GM12878 (cell line): ENCODE data around the gene SERTAD1. TPM values are rescaled to one million over a fixed set of nuclear protein-coding genes. Genes with fewer than 3 reads are reported as not detected.

ENCODE experiments used
- ATAC-seq: fragments of 200-7000 bp; cut with Tn5 transposase; 3 replicates; pipeline ENCODE4 v1.9.1; 2020; ENCODE audit warnings: mild to moderate bottlenecking, moderate library complexity
- BruUV-seq: library from RNA; stranded (reverse); fragments of 400-500 nt; replicated peaks from 2 replicates; lab custom pipeline; 2021; lab: Mats Ljungman, UMichigan
- CTCF ChIA-PET: fragments of 300-600 bp; sonication (Branson Sonifier 250); formaldehyde crosslinking; extraction: SDS; loops from one replicate; lab custom pipeline; 2021; ENCODE audit warnings: inconsistent platforms; lab: Yijun Ruan, JAX
- POLR2A ChIA-PET: fragments of 350-600 bp; formaldehyde crosslinking; extraction: SDS; loops from one replicate; lab custom pipeline; 2021; ENCODE audit warnings: inconsistent platforms; lab: Charles Lee
- RAD21 ChIA-PET: fragments of 300-600 bp; sonication (Branson Sonifier 250); formaldehyde crosslinking; loops from one replicate; lab custom pipeline; 2023; ENCODE audit warnings: antibody characterized with exemption; ENCODE audit not compliant: unreplicated experiment; lab: Charles Lee
- SMC1A ChIA-PET: fragments of 300-600 bp; sonication (Branson Sonifier 250); formaldehyde crosslinking; loops from one replicate; lab custom pipeline; 2023; ENCODE audit not compliant: unreplicated experiment, uncharacterized antibody; lab: Charles Lee
- DNase-seq: peaks from one replicate; pipeline ENCODE4 v3.0.0-alpha.2; 2011; ENCODE audit warnings: low read depth, low spot score
- FAIRE-seq: peaks from 3 replicates; lab custom pipeline; 2011; peaks lifted over from hg19 to GRCh38; lab: Jason Lieb, UNC
- H2AFZ ChIP-seq: 2 replicates; pipeline ENCODE4 v1.6.0; 2011; ENCODE audit warnings: low read depth, low read length, control low read depth; ENCODE audit not compliant: control insufficient read depth
- H3K27ac ChIP-seq: 2 replicates; pipeline ENCODE4 v1.5.1; 2011; ENCODE audit warnings: control low read depth; ENCODE audit not compliant: control insufficient read depth, insufficient read depth
- H3K27me3 ChIP-seq, 2 experiments: replicated peaks in 1 of 2; 2 replicates each; pipeline versions ENCODE4 v1.6.0 to v1.6.1; 2011; ENCODE audit warnings: low read length in 1 of 2; ENCODE audit not compliant: control insufficient read depth in 2 of 2, insufficient read depth in 2 of 2
- H3K36me3 ChIP-seq, 2 experiments: 2 replicates each; pipeline ENCODE4 v1.5.1; 2011; ENCODE audit warnings: low read length in 1 of 2; ENCODE audit not compliant: control insufficient read depth in 2 of 2, insufficient read depth in 2 of 2
- H3K4me1 ChIP-seq: 2 replicates; pipeline ENCODE4 v1.6.1; 2011; ENCODE audit warnings: mild to moderate bottlenecking, low read length, moderate library complexity, mixed read lengths; ENCODE audit not compliant: control insufficient read depth, insufficient read depth
- H3K4me2 ChIP-seq: 2 replicates; pipeline ENCODE4 v1.6.0; 2011; ENCODE audit warnings: control low read depth; ENCODE audit not compliant: control insufficient read depth, insufficient read depth
- H3K4me3 ChIP-seq: fragments of 200-600 bp; sonication (generic); 2 replicates; pipeline ENCODE4 v1.5.1; 2016
- H3K79me2 ChIP-seq: 2 replicates; pipeline ENCODE4 v1.6.0; 2011; ENCODE audit warnings: low read length; ENCODE audit not compliant: control insufficient read depth, insufficient read depth
- H3K9ac ChIP-seq: 2 replicates; pipeline ENCODE4 v1.8.0; 2011; ENCODE audit warnings: low read length, control low read depth, mixed read lengths; ENCODE audit not compliant: control insufficient read depth, insufficient read depth
- H3K9me3 ChIP-seq: replicated peaks from 3 replicates; pipeline ENCODE4 v1.5.1; 2011; ENCODE audit warnings: mild to moderate bottlenecking, low read length; ENCODE audit not compliant: control insufficient read depth, insufficient read depth
- H4K20me1 ChIP-seq: 2 replicates; pipeline ENCODE4 v1.6.0; 2011; ENCODE audit not compliant: control insufficient read depth, insufficient read depth
- E4F1 ChIP-seq: fragments of 450-650 bp; IDR thresholded peaks from 2 replicates; pipeline ENCODE4 v1.6.1; 2018; ENCODE audit warnings: borderline replicate concordance, mild to moderate bottlenecking; ENCODE audit not compliant: partially characterized antibody
- EGR1 ChIP-seq, 2 experiments: IDR thresholded peaks; 1 replicate in 1 of 2; 2 replicates in 1 of 2; pipeline ENCODE4 v1.6.1; 2011 to 2012; ENCODE audit warnings: low read depth in 2 of 2, low read length in 2 of 2, borderline replicate concordance in 1 of 2, mild to moderate bottlenecking in 1 of 2, moderate library complexity in 1 of 2
- MEF2A ChIP-seq: IDR thresholded peaks from 2 replicates; pipeline ENCODE4 v1.6.1; 2011; ENCODE audit warnings: low read depth, mild to moderate bottlenecking, low read length, moderate library complexity; ENCODE audit not compliant: insufficient read depth
- MLLT1 ChIP-seq: fragments of 450-650 bp; IDR thresholded peaks from 2 replicates; pipeline ENCODE4 v1.6.1; 2016; ENCODE audit warnings: mild to moderate bottlenecking
- NBN ChIP-seq: fragments of 450-650 bp; IDR thresholded peaks from 2 replicates; pipeline ENCODE4 v1.6.1; 2016
- NR2F1 ChIP-seq: fragments of 450-650 bp; conservative IDR thresholded peaks from 2 replicates; pipeline ENCODE4 v1.6.1; 2017; ENCODE audit warnings: mild to moderate bottlenecking
- PAX5 ChIP-seq: IDR thresholded peaks from 2 replicates; pipeline ENCODE4 v1.6.1; 2011; ENCODE audit warnings: low read depth, low read length, borderline replicate concordance
- POLR2A ChIP-seq: IDR thresholded peaks from 2 replicates; pipeline ENCODE4 v1.6.1; 2011; ENCODE audit warnings: low read depth, mild to moderate bottlenecking, low read length
- RELB ChIP-seq: fragments of 450-650 bp; IDR thresholded peaks from 2 replicates; pipeline ENCODE4 v1.6.1; 2017; ENCODE audit warnings: low read depth, mild to moderate bottlenecking, moderate library complexity
- YY1 ChIP-seq: IDR thresholded peaks from 2 replicates; pipeline ENCODE4 v1.6.1; 2011; ENCODE audit warnings: low read depth, mild to moderate bottlenecking, low read length
- ZNF217 ChIP-seq: fragments of 450-650 bp; IDR thresholded peaks from 2 replicates; pipeline ENCODE4 v1.6.1; 2017; ENCODE audit warnings: antibody characterized with exemption, mild to moderate bottlenecking
- WGBS: methylation state at CpG from one replicate; pipeline ENCODE4 v1.1.6; 2016; ENCODE audit warnings: low lambda C conversion rate; ENCODE audit not compliant: insufficient replicate concordance, insufficient coverage; ENCODE audit errors: missing lambda C conversion rate; 5-methylcytosine and 5-hydroxymethylcytosine counted together
- in situ Hi-C: fragments of 300-500 bp; cut with MboI; formaldehyde crosslinking; loops from 9 replicates; pipeline ENCODE4 v1.14.3; 2018; ENCODE audit warnings: mixed read lengths
- intact Hi-C: fragments of 100-400 bp; cut with micrococcal nuclease; formaldehyde crosslinking; loops from one replicate; pipeline ENCODE4 v1.14.2; 2022; ENCODE audit not compliant: unreplicated experiment
- polyA plus RNA-seq, 11 experiments: library from polyadenylated mRNA; depleted of rRNA in 4 of 11; unstranded in 6 of 11; stranded (reverse) in 5 of 11; fragments of >200 nt; fragmentation: Nextera tagmentation in 4 of 11; fragmentation: Illumina TruSeq in 1 of 11; extraction: Ambion mirVana in 4 of 11; extraction: Trizol in 1 of 11; gene quantifications; 1 replicate in 1 of 11; 2 replicates in 10 of 11; pipeline versions ENCODE4 v1.2.1 to v1.2.3, GENCODE V29; 2011 to 2016; ENCODE audit warnings: inconsistent platforms in 2 of 11, missing spikeins in 2 of 11, low read depth in 1 of 11
- total RNA-seq, 4 experiments: library from RNA; depleted of rRNA in 3 of 4; stranded (reverse); fragments of >200 nt in 3 of 4; fragmentation: Illumina TruSeq in 1 of 4; extraction: Trizol in 1 of 4; gene quantifications; 2 replicates each; pipeline versions ENCODE4 v1.2.1 to v1.2.3, GENCODE V29; 2013 to 2021
- TF ChIP-seq, protein P1 (sequence below): fragments of 450-650 bp; IDR thresholded peaks from 2 replicates; pipeline ENCODE4 v1.6.1; 2016; ENCODE audit warnings: mild to moderate bottlenecking, moderate library complexity, borderline replicate concordance

Gene SERTAD1
- total and polyA plus RNA-seq, 10 of the 15 experiments (the other 5 are each of a cell fraction or from before 2014, with no cell fraction given), result 0.23 to 14.2 (median 8.0) TPM

DNA sequence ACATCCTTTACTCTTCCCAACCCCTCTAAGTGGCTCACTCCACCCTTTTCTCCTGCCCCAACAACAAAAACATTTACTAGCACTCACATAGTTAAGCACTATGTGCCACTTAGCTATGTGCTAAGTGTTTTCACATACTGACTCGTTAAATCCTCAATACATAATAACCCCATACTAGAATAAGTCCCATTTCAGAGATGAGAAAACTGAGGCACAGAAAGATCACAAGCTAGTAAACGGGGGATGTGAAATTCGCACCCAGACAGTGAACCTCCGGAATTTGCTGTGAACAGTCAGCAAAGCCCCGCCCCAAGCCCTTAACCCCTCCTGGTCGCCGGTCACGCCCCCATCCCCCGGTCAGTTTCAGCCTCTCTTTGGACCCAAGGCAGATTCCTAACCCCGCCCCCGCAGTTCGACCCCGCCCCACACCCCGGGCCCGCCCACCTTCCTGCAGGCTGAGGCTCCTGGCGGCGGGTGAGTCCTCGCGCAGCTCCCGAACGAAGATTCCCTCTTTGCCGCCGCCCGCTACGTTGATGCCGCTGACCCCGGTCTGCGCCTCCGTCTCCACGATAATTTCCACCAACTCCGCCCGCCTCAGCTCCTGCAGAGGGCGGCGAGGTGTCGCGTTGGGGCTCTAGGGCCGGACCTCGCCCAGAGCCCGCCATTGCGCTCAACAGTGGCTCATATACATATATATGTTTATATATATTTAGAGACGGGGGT lies 22.4 kb downstream of the SERTAD1 start:
- Histone ChIP-seq H3K36me3 (no peaks in the 10 kb centered on the region), H3K4me3 (peak overlapping the region; percentile 85), H3K9me3 (no peaks in the 10 kb centered on the region), H2AFZ (peak overlapping the region; percentile 91), H3K4me2 (peak overlapping the region; percentile 86), H3K27ac (peak overlapping the region; percentile 37; the same call in 1 of the 2 replicates), H3K9ac (peak overlapping the region; percentile 53; the same call in 1 of the 2 replicates), H3K79me2 (no peaks in the 10 kb centered on the region), H3K4me1 (peaks cover 8% of the 10 kb centered on the region), H3K27me3 (no peaks in the 10 kb centered on the region), H4K20me1 (no peaks in the 10 kb centered on the region)
- peak; percentile 69 for DNase-seq
- ChIA-PET RAD21 (interaction anchor here (1.0 to 2.0 kb wide), 6 partner anchors 21 to 98 kb away, joined by 3 to 13 read pairs (median 4); partner anchors contain the start of genes BLVRB, SERTAD1 and SERTAD3), SMC1A (interaction anchor here (0.6 to 2.9 kb wide), 8 partner anchors 12 to 352 kb away, joined by 3 to 13 read pairs (median 4); partner anchors contain the start of genes C19orf47 and PLD3), POLR2A (interaction anchor here (0.5 to 2.3 kb wide), 13 partner anchors 9 to 179 kb away, joined by 3 to 15 read pairs (median 5); partner anchors contain the start of genes BLVRB, PRX and SERTAD1), CTCF (interaction anchor here (1.0 to 2.1 kb wide), 9 partner anchors 14 to 98 kb away, joined by 3 to 15 read pairs (median 7); partner anchors contain the start of gene SERTAD1)
- peak; percentile 96 for ATAC-seq
- in situ Hi-C loops, result no loop called here
- intact Hi-C loops, result loop anchor here (1.0 to 5.0 kb wide), 2 partner anchors 41 to 46 kb away; partner anchors contain the start of gene SERTAD3
- FAIRE-seq, result peak; percentile 61
- 2% methylated on average over 41 of the region's 41 CpGs for WGBS
- no TSS peak for BruUV-seq
- TF ChIP-seq MLLT1 (0 out of 2 replicates have a peak, but pooled peaks have one; percentile 10), NBN (peak; percentile 18; the same call in 1 of the 2 replicates), E4F1 (no peak), NR2F1 (0 out of 2 replicates have a peak, but pooled peaks have one; percentile 2), ZNF217 (peak; percentile 97), YY1 (peak; percentile 74), EGR1 (IDR thresholded peaks at IDR 0.05; ENCODE audit: borderline replicate concordance in 1 of 2, low read depth in 2 of 2, low read length in 2 of 2) (peak in 1 of 2 experiments; percentile 63; a peak in 1 of 3 replicates), RELB (no peak), POLR2A (peak; percentile 44), PAX5 (0 out of 2 replicates have a peak, but pooled peaks have one; percentile 33), MEF2A (no peak)
- TF ChIP-seq, protein P1, sequence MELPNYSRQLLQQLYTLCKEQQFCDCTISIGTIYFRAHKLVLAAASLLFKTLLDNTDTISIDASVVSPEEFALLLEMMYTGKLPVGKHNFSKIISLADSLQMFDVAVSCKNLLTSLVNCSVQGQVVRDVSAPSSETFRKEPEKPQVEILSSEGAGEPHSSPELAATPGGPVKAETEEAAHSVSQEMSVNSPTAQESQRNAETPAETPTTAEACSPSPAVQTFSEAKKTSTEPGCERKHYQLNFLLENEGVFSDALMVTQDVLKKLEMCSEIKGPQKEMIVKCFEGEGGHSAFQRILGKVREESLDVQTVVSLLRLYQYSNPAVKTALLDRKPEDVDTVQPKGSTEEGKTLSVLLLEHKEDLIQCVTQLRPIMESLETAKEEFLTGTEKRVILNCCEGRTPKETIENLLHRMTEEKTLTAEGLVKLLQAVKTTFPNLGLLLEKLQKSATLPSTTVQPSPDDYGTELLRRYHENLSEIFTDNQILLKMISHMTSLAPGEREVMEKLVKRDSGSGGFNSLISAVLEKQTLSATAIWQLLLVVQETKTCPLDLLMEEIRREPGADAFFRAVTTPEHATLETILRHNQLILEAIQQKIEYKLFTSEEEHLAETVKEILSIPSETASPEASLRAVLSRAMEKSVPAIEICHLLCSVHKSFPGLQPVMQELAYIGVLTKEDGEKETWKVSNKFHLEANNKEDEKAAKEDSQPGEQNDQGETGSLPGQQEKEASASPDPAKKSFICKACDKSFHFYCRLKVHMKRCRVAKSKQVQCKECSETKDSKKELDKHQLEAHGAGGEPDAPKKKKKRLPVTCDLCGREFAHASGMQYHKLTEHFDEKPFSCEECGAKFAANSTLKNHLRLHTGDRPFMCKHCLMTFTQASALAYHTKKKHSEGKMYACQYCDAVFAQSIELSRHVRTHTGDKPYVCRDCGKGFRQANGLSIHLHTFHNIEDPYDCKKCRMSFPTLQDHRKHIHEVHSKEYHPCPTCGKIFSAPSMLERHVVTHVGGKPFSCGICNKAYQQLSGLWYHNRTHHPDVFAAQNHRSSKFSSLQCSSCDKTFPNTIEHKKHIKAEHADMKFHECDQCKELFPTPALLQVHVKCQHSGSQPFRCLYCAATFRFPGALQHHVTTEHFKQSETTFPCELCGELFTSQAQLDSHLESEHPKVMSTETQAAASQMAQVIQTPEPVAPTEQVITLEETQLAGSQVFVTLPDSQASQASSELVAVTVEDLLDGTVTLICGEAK, result peak; percentile 34; the same call in 1 of the 2 replicates
